SK-N-SH treated with all-trans-retinoic acid at 6 μM for 48 hours (cell line): Measurements from ENCODE around the gene PCSK1.

Source experiments
- ZNF70 ChIP-seq: fragments of 450-650 bp; formaldehyde crosslinking; IDR thresholded peaks from 2 replicates; pipeline ENCODE4 v1.5.0; 2020; ENCODE audit warnings: mild to moderate bottlenecking, moderate library complexity
- TF ChIP-seq, protein P1 (sequence below): fragments of 250-450 bp; sonication (Bioruptor Pico); IDR thresholded peaks from 2 replicates; pipeline ENCODE4 v1.5.0; 2020; ENCODE audit warnings: mild to moderate bottlenecking, moderate library complexity

DNA sequence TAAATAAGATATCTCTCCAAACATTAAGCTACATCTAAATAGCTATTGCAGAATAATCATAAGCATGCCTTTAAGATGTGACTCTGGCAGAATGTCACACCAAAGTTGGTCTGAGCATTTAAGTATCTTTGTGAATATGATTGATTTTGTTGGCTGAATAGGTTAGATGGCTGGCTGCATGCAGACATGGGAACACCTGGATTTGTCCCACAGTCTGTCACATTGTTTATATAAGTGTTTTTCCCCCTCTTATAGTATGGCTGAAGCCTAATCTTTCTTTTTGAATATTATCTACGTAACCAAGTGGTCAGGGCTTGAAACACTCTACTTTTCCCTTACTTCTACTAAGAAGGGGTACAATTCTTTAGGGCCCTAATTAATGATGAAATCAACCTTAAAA, 36.2 kb downstream of the PCSK1 start:
- TF ChIP-seq ZNF70 (CRISPR knock-in tag): no peak
- TF ChIP-seq, protein P1, sequence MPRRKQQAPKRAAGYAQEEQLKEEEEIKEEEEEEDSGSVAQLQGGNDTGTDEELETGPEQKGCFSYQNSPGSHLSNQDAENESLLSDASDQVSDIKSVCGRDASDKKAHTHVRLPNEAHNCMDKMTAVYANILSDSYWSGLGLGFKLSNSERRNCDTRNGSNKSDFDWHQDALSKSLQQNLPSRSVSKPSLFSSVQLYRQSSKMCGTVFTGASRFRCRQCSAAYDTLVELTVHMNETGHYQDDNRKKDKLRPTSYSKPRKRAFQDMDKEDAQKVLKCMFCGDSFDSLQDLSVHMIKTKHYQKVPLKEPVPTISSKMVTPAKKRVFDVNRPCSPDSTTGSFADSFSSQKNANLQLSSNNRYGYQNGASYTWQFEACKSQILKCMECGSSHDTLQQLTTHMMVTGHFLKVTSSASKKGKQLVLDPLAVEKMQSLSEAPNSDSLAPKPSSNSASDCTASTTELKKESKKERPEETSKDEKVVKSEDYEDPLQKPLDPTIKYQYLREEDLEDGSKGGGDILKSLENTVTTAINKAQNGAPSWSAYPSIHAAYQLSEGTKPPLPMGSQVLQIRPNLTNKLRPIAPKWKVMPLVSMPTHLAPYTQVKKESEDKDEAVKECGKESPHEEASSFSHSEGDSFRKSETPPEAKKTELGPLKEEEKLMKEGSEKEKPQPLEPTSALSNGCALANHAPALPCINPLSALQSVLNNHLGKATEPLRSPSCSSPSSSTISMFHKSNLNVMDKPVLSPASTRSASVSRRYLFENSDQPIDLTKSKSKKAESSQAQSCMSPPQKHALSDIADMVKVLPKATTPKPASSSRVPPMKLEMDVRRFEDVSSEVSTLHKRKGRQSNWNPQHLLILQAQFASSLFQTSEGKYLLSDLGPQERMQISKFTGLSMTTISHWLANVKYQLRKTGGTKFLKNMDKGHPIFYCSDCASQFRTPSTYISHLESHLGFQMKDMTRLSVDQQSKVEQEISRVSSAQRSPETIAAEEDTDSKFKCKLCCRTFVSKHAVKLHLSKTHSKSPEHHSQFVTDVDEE: no peak
